SU-DHL-6 (cell line): ENCODE results near the gene CRYBG1.

Experiments
- H2AFZ ChIP-seq: fragments of 200-600 bp; sonication (generic); 2 replicates; pipeline ENCODE4 v1.6.1; 2014; ENCODE audit warnings: low read depth, mild to moderate bottlenecking, moderate library complexity, mixed read lengths, antibody characterized with exemption, low read length; ENCODE audit not compliant: severe bottlenecking
- H3F3A ChIP-seq: fragments of 200-600 bp; shearing (Covaris generic); 2 replicates; pipeline ENCODE4 v1.6.0; 2016; ENCODE audit warnings: antibody characterized with exemption, mild to moderate bottlenecking; ENCODE audit not compliant: insufficient read depth
- H3K27ac ChIP-seq: fragments of 200-600 bp; sonication (generic); 2 replicates; pipeline ENCODE4 v1.5.1; 2016; ENCODE audit warnings: low read depth, mild to moderate bottlenecking, low read length, moderate library complexity, mixed read lengths
- H3K27me3 ChIP-seq: fragments of 200-600 bp; sonication (generic), shearing (Covaris generic); 2 replicates; pipeline ENCODE4 v1.6.0; 2014; ENCODE audit warnings: mild to moderate bottlenecking, low read length
- H3K36me3 ChIP-seq: fragments of 200-600 bp; sonication (generic); 2 replicates; pipeline ENCODE4 v1.6.1; 2014; ENCODE audit warnings: mild to moderate bottlenecking, low read length, mixed read lengths
- H3K4me2 ChIP-seq: fragments of 300-600, 200-600 bp; shearing (Covaris generic), sonication (generic); 2 replicates; pipeline ENCODE4 v1.6.0; 2014; ENCODE audit warnings: low read length, low read depth, mild to moderate bottlenecking; ENCODE audit not compliant: poor library complexity, severe bottlenecking
- H3K4me3 ChIP-seq: fragments of 200-600 bp; sonication (generic); 2 replicates; pipeline ENCODE4 v1.5.1; 2014; ENCODE audit warnings: antibody characterized with exemption, low read length, mild to moderate bottlenecking, mixed read lengths; ENCODE audit not compliant: insufficient read depth, poor library complexity, severe bottlenecking
- H3K79me2 ChIP-seq: fragments of 200-600 bp; sonication (generic); 2 replicates; pipeline ENCODE4 v1.6.1; 2014; ENCODE audit warnings: mild to moderate bottlenecking, low read length, moderate library complexity; ENCODE audit not compliant: insufficient read depth
- H3K9ac ChIP-seq: fragments of 200-600 bp; sonication (generic); 2 replicates; pipeline ENCODE4 v1.7.0; 2014; ENCODE audit warnings: mild to moderate bottlenecking, low read length
- H3K9me2 ChIP-seq: fragments of 200-600 bp; sonication (generic); replicated peaks from 2 replicates; pipeline ENCODE4 v1.6.1; 2014; ENCODE audit warnings: low read length; ENCODE audit not compliant: insufficient read depth
- H3K9me3 ChIP-seq: fragments of 200-600 bp; sonication (generic); 2 replicates; pipeline ENCODE4 v1.6.1; 2014; ENCODE audit warnings: low read length, mixed read lengths; ENCODE audit not compliant: insufficient read depth
- H4K20me1 ChIP-seq: fragments of 200-600 bp; sonication (generic); 2 replicates; pipeline ENCODE4 v1.6.1; 2014; ENCODE audit warnings: low read depth, mild to moderate bottlenecking, antibody characterized with exemption, low read length, moderate library complexity, mixed read lengths
- CTCF ChIP-seq: fragments of 200-600 bp; sonication (generic); IDR thresholded peaks from one replicate; pipeline ENCODE4 v1.5.1; 2017; ENCODE audit warnings: antibody characterized with exemption, mild to moderate bottlenecking, low read length, moderate library complexity; ENCODE audit not compliant: insufficient read depth, poor library complexity, severe bottlenecking
- EZH2phosphoT487 ChIP-seq: fragments of 200-600 bp; sonication (generic), shearing (Covaris generic); conservative IDR thresholded peaks from 2 replicates; pipeline ENCODE4 v1.6.1; 2018; ENCODE audit warnings: mild to moderate bottlenecking, antibody characterized with exemption, low read length, moderate library complexity, mixed read lengths

The CRYBG1 gene

GRCh38 chr6:106612671-106613416 is 252.3 kb downstream of the CRYBG1 start:
- Histone ChIP-seq H3K27ac (no peak overlapping the region), H3K36me3 (peaks cover 8% of the 10 kb centered on the region; the same call in 1 of the 2 replicates), H2AFZ (no peak overlapping the region), H3K4me3 (no peak overlapping the region), H3K9me2 (no peaks in the 10 kb centered on the region), H3F3A (no peaks in the 10 kb centered on the region), H3K27me3 (no peaks in the 10 kb centered on the region), H4K20me1 (no peaks in the 10 kb centered on the region), H3K9me3 (no peaks in the 10 kb centered on the region), H3K79me2 (no peaks in the 10 kb centered on the region), H3K4me2 (no peak overlapping the region), H3K9ac (no peak overlapping the region)
- TF ChIP-seq EZH2phosphoT487 (no peak), CTCF (no peak)

- Histone ChIP-seq H3K4me3 (no peak overlapping the region), H3K9me2 (no peaks in the 10 kb centered on the region), H3K27ac (no peak overlapping the region), H3K9me3 (no peaks in the 10 kb centered on the region), H3K4me2 (no peak overlapping the region), H3F3A (no peaks in the 10 kb centered on the region; the same call in 1 of the 2 replicates), H3K9ac (no peak overlapping the region), H2AFZ (no peak overlapping the region), H4K20me1 (no peaks in the 10 kb centered on the region), H3K27me3 (no peaks in the 10 kb centered on the region), H3K36me3 (peaks cover 15% of the 10 kb centered on the region; the same call in 1 of the 2 replicates), H3K79me2 (no peaks in the 10 kb centered on the region)
- no peak for TF ChIP-seq CTCF
- no peak for TF ChIP-seq EZH2phosphoT487
Observed at GRCh38 chr6:106613590-106613989, 253.1 kb downstream of the CRYBG1 start.

GRCh38 chr6:106614166-106614565 is 253.6 kb downstream of the CRYBG1 start:
- no peak overlapping the region for H3K9ac ChIP-seq
- H3K9me2 ChIP-seq = no peaks in the 10 kb centered on the region
- no peaks in the 10 kb centered on the region for H3K27me3 ChIP-seq
- H3K4me3 ChIP-seq = no peak overlapping the region
- no peak overlapping the region for H2AFZ ChIP-seq
- peaks cover 17% of the 10 kb centered on the region; the same call in 1 of the 2 replicates for H3K36me3 ChIP-seq
- peak overlapping the region; percentile 35 for H3K27ac ChIP-seq
- TF ChIP-seq CTCF (no peak), EZH2phosphoT487 (no peak)
- peak overlapping the region; percentile 23 for H3K4me2 ChIP-seq
- H3K9me3 ChIP-seq = no peaks in the 10 kb centered on the region
- no peaks in the 10 kb centered on the region for H4K20me1 ChIP-seq
- H3F3A ChIP-seq = no peaks in the 10 kb centered on the region; the same call in 1 of the 2 replicates
- H3K79me2 ChIP-seq = no peaks in the 10 kb centered on the region
